ENCODE data around the gene MT3.

Gene MT3

DNA sequence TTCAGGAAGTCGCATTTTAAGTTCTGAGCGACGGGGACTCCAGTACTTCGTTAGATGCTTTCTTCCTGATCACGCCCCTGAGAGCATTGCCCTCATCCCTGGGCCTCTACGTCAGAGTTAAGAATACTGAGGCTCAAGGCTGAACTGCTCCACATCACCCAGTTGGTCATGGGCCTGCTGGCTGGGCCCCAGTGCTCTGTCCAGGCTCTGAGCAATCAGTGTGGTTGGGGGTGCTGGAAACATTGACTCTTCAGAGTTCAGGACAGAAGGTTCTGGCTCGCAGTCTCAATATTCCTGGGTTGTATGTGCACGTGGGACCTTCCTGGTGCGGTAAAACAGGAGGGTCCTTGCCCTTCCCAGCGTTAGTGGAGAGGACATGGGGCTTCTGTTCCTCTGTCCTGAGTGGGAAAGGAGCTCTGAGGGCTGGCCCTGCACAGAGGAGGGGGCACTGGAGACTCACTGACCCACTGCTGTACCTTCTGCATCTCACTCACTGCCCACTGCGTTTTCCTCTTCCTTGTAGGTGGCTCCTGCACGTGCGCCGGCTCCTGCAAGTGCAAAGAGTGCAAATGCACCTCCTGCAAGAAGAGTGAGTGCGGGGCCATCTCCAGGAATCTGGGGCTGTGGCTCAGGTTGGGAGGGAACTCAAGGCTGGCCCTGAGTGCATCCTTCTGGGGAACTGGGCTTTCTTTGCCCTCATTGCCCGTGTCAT is 36.8 kb downstream of the MT3 start:
- peak overlapping the region; percentile 69 for H3K27ac ChIP-seq
- DNase-seq (ENCODE audit: low read depth, low spot score) = no peak

DNA sequence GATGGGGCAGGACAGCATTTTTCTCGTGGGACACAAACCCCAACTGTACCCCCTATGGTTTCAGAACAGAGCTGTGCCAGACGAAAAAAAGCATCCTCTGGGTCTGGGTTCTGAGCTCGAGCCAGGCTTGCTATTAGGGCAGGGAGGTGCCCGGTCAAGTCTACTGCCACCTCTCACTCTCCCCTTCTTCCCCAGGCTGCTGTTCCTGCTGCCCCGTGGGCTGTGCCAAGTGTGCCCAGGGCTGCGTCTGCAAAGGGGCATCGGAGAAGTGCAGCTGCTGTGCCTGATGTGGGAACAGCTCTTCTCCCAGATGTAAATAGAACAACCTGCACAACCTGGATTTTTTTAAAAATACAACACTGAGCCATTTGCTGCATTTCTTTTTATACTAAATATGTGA is 37.4 kb downstream of the MT3 start:
- DNase-seq (ENCODE audit: low read depth, low spot score) = no peak
- peak overlapping the region; percentile 69 for H3K27ac ChIP-seq

DNA sequence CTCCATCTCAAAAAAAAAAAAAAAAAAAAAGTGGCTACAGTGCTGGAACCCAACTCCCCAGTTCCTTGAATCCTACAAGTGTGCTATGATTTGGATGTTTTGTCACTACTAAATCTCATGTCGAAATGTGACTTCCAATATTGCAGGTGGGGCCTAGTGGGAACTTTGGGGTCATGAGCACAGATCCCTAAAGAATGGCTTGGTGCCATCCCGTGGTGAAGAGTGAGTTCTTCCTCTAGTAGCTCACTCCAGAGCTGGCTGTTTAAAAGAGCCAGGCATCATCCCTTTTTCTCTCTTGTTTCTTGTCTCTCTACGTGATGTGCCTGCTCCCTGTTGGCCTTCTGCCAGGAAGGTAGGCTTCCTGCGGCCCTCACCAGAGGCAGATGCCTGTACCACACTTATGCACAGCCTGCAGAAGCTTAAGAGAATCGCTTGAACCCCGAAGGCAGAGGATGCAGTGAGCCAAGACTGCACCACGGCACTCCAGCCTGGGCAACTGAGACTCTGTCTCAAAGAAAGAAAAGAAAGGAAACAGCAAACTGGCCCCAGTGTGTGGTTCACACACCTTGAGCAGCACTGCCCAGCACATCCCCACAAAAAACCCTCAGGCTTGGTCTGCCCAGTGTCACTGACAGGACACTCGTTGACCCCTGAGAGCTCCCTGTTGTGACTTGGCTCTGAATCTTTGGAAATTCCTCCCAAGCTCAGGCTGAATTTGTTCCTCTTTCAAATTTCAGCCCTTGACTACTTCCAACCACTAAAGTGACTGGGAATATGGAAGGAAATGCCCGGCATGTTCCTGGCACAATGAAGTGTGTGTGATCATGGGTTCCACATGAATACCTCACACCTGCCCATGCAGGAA is 39.4 kb downstream of the MT3 start:
- H3K27ac ChIP-seq = no peak overlapping the region
- no peak for DNase-seq (ENCODE audit: low read depth, low spot score)

DNA sequence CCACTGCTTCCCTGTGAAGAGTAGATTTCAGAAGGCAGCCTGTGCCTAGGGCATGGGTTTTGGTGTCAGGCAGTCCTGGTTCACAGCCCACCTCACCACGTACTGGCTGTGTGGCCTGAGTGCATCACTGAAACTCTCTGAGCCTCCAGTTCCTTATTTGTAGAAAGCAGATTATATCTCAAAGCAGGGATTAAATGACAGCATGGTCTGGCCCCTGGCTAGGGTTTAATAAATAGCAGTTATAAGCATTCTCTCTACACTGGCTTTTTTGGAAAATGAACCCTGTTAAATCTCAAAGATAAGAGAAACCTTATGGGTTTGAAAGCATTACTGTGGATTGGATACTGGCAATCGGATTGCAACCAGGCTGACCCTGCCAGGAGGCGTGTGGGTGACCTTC is 40.2 kb downstream of the MT3 start:
- H3K27ac ChIP-seq = no peak overlapping the region
- DNase-seq (ENCODE audit: low read depth, low spot score) = no peak

GRCh38 chr16:56630134-56630533 is 40.8 kb downstream of the MT3 start:
- H3K27ac ChIP-seq = no peak overlapping the region
- DNase-seq (ENCODE audit: low read depth, low spot score) = no peak

- no peak for DNase-seq (ENCODE audit: low read depth, low spot score)
Measured at GRCh38 chr16:56631197-56631596, 41.9 kb downstream of the MT3 start.

GRCh38 chr16:56631832-56632155 is 42.5 kb downstream of the MT3 start:
- no peak overlapping the region for H3K27ac ChIP-seq
- DNase-seq (ENCODE audit: low read depth, low spot score) = no peak

More at GRCh38 chr16:56631197-56631596, 41.9 kb downstream of the MT3 start:
- no peak overlapping the region for H3K27ac ChIP-seq

DNA sequence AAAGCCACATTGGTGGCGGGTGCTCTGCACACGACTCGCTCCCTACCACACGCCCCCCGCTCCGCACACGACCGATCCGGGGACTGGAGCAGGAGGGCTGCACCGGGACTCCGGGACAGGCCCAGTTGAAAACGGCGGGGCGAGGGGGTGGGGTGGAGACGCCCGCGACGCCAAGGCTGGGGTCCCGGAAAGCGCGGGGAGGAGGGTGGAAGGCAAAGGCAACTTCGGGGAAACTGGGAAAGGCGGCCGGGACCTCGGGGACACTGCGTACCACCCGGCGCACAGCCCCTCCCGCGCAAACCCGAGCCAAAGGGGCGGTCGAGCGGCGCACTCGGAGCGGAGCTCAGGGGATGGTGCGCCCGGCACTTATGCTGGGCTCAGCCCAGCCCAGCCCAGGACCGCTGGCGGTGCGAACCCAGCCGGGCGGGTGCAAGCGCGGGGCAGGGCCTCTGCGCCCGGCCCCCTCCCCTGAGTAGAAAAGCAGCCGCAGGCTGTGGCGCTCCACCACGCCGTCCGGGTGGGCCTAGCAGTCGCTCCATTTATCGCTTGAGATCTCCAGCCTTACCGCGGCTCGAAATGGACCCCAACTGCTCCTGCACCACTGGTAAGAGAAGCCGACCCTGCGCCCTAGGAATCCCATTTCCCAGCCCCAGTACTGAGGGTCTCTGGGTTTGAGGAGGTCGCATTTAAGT is 43.0 kb downstream of the MT3 start, which contains the start of gene MT1M:
MT1M (plus strand) TSS at position 504 of the 692 bp plus-strand sequence; CDS start at position 577, 73 bp downstream.
- no peak for DNase-seq (ENCODE audit: low read depth, low spot score)
- no peak within 1 kb of the TSS for H3K27ac ChIP-seq

DNA sequence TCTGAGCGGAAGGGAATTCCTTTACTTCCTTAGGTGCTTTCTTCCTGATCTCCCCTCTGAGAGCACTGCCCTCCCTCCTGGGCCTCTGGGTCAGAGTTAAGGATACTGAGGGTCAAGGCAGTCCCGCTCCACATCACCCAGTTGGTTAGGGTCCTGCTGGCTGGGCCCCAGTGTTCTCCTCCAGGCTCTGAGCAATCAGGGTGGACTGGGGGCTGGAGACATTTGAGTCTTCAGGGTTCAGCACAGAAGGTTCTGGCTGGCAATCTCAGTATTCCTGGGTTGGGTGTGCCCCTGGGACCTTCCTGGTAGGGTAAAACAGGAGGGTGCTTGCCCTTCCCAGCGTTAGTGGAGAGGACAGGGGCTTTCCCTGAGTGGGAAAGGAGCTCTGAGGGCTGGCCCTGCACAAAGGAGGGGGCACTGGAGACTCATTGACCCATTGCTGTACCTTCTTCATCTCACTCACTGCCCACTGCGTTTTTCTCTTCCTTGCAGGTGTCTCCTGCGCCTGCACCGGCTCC is 43.6 kb downstream of the MT3 start:
- no peak for DNase-seq (ENCODE audit: low read depth, low spot score)
- no peak overlapping the region for H3K27ac ChIP-seq

GRCh38 chr16:56633535-56633934 is 44.2 kb downstream of the MT3 start:
- no peak overlapping the region for H3K27ac ChIP-seq
- DNase-seq (ENCODE audit: low read depth, low spot score) = no peak

- no peak for DNase-seq (ENCODE audit: low read depth, low spot score)
- H3K27ac ChIP-seq = no peak overlapping the region
Measured at GRCh38 chr16:56634715-56635440, 45.5 kb downstream of the MT3 start.

- no peak for DNase-seq (ENCODE audit: low read depth, low spot score)
- no peak overlapping the region for H3K27ac ChIP-seq
Measured at GRCh38 chr16:56635441-56635967, 46.2 kb downstream of the MT3 start.

DNA sequence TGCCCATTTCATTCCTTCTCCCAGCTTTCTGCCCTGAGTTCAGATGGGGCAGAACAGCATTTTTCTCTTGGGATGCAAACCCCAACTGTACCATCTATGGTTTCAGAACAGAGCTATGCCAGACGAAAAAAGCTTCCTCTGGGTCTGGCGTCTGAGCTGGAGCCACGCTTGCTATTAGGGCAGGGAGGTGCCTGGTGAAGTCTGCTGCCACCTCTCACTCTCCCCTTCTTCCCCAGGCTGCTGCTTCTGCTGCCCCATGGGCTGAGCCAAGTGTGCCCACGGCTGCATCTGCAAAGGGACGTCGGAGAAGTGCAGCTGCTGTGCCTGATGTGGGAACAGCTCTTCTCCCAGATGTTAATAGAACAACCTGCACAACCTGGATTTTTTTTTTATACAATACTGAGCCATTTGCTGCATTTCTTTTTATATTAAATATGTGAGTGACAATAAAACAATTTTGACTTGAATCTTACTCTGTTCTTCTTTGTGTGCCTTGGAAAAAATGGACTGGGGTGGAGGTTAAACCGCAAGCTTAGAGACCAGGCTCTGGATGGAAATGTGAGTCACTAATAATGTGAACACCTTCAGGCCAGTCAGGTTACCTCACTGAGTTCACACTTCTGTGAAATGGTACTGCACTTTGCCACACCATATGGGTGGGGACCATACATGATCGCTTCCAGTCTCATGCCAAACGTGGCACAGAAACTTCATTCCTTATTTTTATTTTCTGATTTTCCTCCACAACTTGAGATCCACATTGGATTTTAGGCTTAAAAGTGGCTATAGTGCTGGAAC is 47.5 kb downstream of the MT3 start:
- H3K27ac ChIP-seq = no peak overlapping the region

DNA sequence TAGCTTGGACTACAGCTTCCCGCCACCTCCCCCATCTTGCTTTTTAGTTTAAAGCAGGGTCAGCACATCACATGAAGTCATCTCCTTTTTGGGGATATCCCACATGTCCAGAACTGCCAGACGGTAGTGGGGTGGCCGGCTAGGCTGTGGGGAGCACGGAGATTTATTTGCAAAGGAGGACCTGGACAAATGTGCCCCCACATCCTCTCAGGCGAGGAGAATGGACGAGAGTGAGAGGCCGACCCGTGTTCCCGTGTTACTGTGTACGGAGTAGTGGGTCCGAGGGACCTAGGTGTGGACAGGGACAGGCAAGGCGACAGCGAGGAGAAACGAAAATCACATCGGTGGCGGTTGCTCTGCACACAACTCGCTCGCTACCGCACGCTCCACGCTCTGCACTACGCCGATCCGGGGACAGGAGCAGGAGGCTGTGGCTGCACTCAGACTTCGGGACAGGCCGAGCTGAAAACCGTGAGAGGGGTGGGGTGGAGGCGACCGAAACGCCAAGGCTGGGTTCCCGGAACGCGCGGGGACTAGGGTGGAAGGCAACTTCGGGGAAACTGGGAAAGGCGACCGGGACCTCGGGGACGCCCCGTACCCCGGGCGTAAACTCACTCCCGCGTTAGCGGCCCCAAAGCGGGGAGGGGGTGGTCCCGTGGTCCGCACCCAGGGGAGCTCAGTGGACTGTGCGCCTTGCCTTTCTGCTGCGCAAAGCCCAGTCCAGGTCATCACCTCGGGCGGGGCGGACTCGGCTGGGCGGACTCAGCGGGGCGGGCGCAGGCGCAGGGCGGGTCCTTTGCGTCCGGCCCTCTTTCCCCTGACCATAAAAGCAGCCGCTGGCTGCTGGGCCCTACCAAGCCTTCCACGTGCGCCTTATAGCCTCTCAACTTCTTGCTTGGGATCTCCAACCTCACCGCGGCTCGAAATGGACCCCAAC is 48.8 kb downstream of the MT3 start, which contains the start of gene MT1A:
MT1A (plus strand) TSS at position 853 of the 937 bp plus-strand sequence; CDS start at position 926, 73 bp downstream.
- no peak for DNase-seq (ENCODE audit: low read depth, low spot score)

More for the DNA sequence above, 47.5 kb downstream of the MT3 start:
- DNase-seq (ENCODE audit: low read depth, low spot score) = no peak

GRCh38 chr16:56639045-56639444 is 49.7 kb downstream of the MT3 start:
- no peak for DNase-seq (ENCODE audit: low read depth, low spot score)
- no peak overlapping the region for H3K27ac ChIP-seq

More for the DNA sequence above, 48.8 kb downstream of the MT3 start, which contains the start of gene MT1A:
- H3K27ac ChIP-seq = no peak within 1 kb of the TSS

DNA sequence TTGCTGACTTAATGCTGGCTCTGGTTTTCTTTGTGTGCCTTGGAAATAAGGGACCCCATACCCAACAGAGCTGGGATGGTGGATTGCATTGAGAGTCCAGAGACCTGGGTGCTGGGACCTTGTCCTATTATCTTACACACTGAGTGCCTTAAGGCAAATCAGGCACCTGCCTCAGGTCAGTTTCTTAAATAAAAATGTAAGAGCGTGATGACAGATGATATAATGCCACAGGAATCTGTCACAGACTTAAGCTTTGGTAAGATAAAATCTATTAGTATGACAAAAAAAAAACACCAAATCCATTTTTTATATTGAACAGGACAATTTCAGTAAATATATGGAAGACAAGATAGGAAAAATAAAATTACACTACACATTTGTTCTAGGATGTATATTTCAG is 50.7 kb downstream of the MT3 start:
- no peak for DNase-seq (ENCODE audit: low read depth, low spot score)
- H3K27ac ChIP-seq = no peak overlapping the region
